ENCODE data around the gene ZNF358. TPM values are rescaled to one million over a fixed set of nuclear protein-coding genes. Genes with fewer than 3 reads are reported as not detected.

The ZNF358 gene
- total RNA-seq, 1 donor from 2014 or later: 163 TPM

DNA sequence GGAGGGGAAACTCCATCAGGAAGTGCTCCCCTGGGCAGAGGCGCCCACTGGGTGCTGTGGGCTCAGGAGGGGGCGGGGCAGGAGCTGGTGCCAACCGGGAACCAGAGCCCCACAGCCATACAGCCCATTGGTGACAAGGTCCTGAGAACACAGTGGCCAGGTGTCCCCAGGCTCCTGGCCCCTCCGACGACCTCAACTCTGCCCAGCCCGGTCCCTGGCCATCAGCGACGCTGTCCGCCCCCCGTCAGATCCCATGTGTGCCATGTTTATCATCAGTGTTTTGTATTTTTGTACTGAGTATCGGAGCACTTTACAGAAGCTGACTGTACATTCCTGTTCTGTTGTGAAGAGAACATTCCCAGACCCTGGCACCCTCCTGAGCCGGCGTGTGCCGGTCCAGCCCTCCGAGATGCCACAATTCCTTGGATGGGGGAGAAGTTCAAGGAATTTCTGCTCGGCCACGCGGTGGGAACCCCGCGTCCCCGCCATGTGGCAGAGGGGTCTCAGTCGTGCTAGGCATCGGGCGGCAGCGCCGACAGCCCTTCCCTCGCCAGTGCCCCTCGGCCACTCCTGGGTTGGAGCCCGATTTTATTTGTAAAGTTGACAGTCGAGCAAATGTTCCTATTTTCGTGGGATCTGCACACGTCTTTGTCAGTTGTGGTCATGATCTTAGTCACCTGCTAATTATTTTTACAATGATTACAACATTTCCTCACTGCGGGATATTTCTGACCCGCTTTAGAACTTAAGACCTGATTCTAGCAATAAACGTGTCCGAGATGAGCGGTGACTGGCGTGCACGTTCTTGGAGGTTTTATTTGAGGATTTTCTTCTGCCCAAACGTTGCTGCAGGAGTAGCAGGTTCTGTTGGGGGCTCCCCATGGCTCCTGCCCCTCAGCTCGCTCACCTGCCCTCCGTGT is 43.9 kb upstream of the ZNF358 start:
- Histone ChIP-seq H3K36me3 (peaks cover 46 to 52% of the 10 kb centered on the region in 2 donors), H3K9me3 (no peaks in the 10 kb centered on the region), H3K4me3 (no peak overlapping the region), H3K27ac (no peak overlapping the region), H3K27me3 (no peaks in the 10 kb centered on the region), H3K4me1 (no peaks in the 10 kb centered on the region)
- intact Hi-C loops (cut with DNase I): no loop called here
- TF ChIP-seq, protein P1, sequence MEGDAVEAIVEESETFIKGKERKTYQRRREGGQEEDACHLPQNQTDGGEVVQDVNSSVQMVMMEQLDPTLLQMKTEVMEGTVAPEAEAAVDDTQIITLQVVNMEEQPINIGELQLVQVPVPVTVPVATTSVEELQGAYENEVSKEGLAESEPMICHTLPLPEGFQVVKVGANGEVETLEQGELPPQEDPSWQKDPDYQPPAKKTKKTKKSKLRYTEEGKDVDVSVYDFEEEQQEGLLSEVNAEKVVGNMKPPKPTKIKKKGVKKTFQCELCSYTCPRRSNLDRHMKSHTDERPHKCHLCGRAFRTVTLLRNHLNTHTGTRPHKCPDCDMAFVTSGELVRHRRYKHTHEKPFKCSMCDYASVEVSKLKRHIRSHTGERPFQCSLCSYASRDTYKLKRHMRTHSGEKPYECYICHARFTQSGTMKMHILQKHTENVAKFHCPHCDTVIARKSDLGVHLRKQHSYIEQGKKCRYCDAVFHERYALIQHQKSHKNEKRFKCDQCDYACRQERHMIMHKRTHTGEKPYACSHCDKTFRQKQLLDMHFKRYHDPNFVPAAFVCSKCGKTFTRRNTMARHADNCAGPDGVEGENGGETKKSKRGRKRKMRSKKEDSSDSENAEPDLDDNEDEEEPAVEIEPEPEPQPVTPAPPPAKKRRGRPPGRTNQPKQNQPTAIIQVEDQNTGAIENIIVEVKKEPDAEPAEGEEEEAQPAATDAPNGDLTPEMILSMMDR (IDR thresholded peaks at IDR 0.05): no peak
- no peak for DNase-seq (ENCODE audit: low spot score in 2 of 2)

DNA sequence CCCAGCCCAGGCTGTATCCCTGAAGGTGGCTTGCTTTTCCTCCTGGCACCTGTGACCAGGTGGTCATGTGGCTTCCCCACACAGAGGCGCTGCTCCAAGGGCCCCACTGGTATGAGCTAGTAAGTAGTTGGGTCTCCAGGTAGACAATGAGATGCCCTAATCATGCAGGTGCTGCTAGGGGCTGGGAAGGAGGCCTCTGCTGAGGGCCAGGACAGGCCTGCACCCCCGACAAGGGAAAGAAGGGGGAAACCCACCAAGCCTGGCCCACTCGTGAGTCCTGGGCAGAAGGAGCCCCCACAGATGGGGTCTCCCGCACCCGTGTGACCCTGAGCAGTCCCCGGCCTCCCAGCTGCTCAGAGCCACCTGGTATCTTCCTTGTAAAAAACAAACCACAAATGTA is 40.2 kb upstream of the ZNF358 start:
- Histone ChIP-seq H3K4me1 (no peaks in the 10 kb centered on the region), H3K36me3 (peaks cover 9 to 15% of the 10 kb centered on the region in 2 donors), H3K27ac (no peak overlapping the region), H3K4me3 (no peak overlapping the region), H3K9me3 (no peaks in the 10 kb centered on the region), H3K27me3 (no peaks in the 10 kb centered on the region)
- TF ChIP-seq, protein P1 (IDR thresholded peaks at IDR 0.05): no peak
- no peak for DNase-seq (ENCODE audit: low spot score in 2 of 2)
- intact Hi-C loops (cut with DNase I): no loop called here

DNA sequence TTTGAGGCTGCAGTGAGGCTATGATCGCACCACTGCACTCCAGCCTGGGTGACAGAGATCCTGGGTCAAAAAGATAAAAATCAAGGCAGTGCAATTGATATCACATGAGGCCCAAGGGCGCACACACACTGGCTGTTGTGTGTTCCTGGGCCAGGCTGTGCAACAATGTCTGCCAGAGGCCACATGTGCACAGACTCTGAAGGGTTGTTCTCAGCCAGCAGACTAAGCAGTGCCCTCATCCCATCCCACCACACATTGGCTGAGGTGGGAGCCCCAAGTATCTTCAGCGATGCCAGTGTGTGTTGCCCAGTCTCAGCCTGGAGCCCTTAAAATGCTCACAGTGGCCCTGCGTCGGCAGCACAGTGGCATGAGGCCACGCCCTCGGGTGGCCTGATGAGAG is 39.7 kb upstream of the ZNF358 start:
- Histone ChIP-seq H3K27me3 (no peaks in the 10 kb centered on the region), H3K9me3 (no peaks in the 10 kb centered on the region), H3K4me3 (no peak overlapping the region), H3K36me3 (peaks cover 5 to 9% of the 10 kb centered on the region in 2 donors), H3K27ac (no peak overlapping the region), H3K4me1 (no peaks in the 10 kb centered on the region)
- no peak for DNase-seq (ENCODE audit: low spot score in 2 of 2)
- TF ChIP-seq, protein P1 (IDR thresholded peaks at IDR 0.05): no peak
- intact Hi-C loops (cut with DNase I): no loop called here

DNA sequence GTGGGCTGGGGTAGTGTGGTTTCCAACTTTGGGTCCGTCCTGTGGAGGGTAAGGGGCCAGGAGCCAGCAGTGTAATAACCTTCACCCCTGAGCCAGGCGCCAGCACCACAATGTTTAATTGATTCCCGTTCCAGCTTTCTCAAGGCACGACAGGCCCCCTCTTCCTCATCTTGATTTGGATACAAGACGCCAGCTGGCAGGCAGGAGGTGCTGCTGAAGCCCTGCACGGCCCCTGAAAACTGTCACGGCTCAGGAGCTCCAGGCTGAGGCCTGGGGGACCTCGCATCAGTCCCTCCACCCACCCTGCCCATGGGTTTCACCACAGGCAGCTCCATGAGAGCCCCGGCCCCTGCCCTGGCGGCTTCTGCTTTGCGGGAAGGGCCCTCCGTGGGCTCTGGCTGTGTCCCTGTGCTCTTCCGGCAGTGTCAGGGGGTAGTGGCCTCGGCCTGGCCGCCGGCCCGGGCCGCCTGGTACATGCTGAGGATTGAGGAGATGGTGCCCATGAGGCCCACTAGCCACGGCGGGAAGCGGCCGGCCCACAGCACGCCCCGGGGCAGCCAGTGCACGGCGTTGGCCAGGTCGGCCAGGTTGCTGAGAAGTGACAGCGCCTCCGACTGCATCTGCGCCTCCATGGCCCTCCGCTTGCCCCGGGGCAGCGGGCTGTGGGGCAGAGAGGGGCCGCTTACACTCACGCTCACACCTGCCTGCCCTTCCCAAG is 39.0 kb upstream of the ZNF358 start:
- no peak overlapping the region for H3K27ac ChIP-seq
- intact Hi-C loops (cut with DNase I): no loop called here
- TF ChIP-seq, protein P1 (IDR thresholded peaks at IDR 0.05): no peak

DNA sequence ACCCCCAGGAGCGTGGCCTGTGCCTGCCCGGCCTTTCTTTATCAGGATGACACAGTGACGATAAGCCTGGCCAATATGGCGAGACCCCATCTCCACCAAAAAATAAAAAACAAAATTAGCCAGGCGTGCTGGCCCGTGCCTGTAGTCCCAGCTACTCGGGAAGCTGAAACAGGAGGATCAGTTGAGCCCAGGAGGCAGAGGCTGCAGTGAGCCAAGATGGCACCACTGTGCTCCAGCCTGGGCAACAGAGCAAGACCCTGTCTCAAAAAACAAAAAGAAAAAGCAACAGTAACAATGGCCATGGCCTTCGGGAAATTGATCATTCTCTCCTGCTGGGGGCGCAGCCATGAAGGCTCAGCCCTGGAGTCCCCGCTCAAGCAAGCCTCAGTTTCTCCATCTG is 38.1 kb upstream of the ZNF358 start:
- H3K4me3 ChIP-seq: no peak overlapping the region
- H3K36me3 ChIP-seq: no peaks in the 10 kb centered on the region
- no peak overlapping the region for H3K27ac ChIP-seq
- no peaks in the 10 kb centered on the region for H3K27me3 ChIP-seq
- intact Hi-C loops (cut with DNase I): no loop called here
- H3K4me1 ChIP-seq: no peaks in the 10 kb centered on the region
- DNase-seq (ENCODE audit: low spot score in 2 of 2): no peak
- TF ChIP-seq, protein P1 (IDR thresholded peaks at IDR 0.05): no peak
- no peaks in the 10 kb centered on the region for H3K9me3 ChIP-seq

More for the DNA sequence above, 39.0 kb upstream of the ZNF358 start:
- Histone ChIP-seq H3K9me3 (no peaks in the 10 kb centered on the region), H3K36me3 (peaks cover 0 to 2% of the 10 kb centered on the region in 2 donors), H3K27me3 (no peaks in the 10 kb centered on the region), H3K4me3 (no peak overlapping the region), H3K4me1 (no peaks in the 10 kb centered on the region)
- DNase-seq (ENCODE audit: low spot score in 2 of 2): no peak

Measured in ascending aorta (tissue), 2 donors.